IPS-20b (cell line): ENCODE data around the gene GRIK1.

Source experiments
- H3K27ac ChIP-seq: one replicate; pipeline ENCODE4 v1.5.1; 2013; ENCODE audit warnings: low read length
- H3K27me3 ChIP-seq: 2 replicates; pipeline ENCODE4 v1.6.1; 2013; ENCODE audit warnings: mild to moderate bottlenecking, low read length, inconsistent platforms; ENCODE audit not compliant: insufficient read depth
- H3K36me3 ChIP-seq: 2 replicates; pipeline ENCODE4 v1.6.1; 2013; ENCODE audit warnings: low read depth, mild to moderate bottlenecking, inconsistent platforms, low read length, moderate library complexity; ENCODE audit not compliant: insufficient read depth
- H3K4me1 ChIP-seq: 2 replicates; pipeline ENCODE4 v1.6.1; 2013; ENCODE audit warnings: mild to moderate bottlenecking, control low read depth, inconsistent platforms, low read length, moderate library complexity; ENCODE audit not compliant: insufficient read depth
- H3K4me3 ChIP-seq: 2 replicates; pipeline ENCODE4 v1.5.1; 2013; ENCODE audit warnings: mild to moderate bottlenecking, low read length, inconsistent platforms
- H3K9ac ChIP-seq: 2 replicates; pipeline ENCODE4 v1.6.1; 2013; ENCODE audit warnings: low read depth, mild to moderate bottlenecking, inconsistent platforms, low read length, moderate library complexity
- H3K9me3 ChIP-seq: 2 replicates; pipeline ENCODE4 v1.6.1; 2013; ENCODE audit warnings: mild to moderate bottlenecking, low read depth, low read length, inconsistent platforms; ENCODE audit not compliant: insufficient read depth

Gene GRIK1

DNA sequence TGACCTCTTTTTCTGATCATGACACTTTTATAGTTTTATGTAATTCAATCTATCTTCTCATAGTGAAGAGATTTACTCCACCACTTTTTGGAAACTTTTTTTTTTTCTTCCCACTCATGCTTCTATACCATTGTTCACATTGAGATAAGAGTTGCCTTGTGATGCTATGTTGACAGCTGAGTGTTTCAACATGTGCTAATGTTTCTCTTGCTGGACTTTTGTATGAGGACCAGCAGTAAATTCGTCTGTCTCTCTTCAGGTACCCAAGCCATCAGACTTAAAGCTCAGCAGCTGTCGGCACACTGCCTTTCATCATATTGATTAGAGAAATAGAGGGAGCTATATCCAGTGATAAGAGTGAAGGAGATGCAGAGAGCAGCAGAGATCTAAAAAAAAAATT lies 227.0 kb downstream of the GRIK1 start:
- peaks cover 12% of the 10 kb centered on the region for H3K9me3 ChIP-seq
- H3K4me3 ChIP-seq = no peak overlapping the region
- no peak overlapping the region for H3K9ac ChIP-seq
- H3K27me3 ChIP-seq = no peaks in the 10 kb centered on the region
- no peaks in the 10 kb centered on the region for H3K4me1 ChIP-seq
- H3K36me3 ChIP-seq = no peaks in the 10 kb centered on the region
- H3K27ac ChIP-seq = no peak overlapping the region

DNA sequence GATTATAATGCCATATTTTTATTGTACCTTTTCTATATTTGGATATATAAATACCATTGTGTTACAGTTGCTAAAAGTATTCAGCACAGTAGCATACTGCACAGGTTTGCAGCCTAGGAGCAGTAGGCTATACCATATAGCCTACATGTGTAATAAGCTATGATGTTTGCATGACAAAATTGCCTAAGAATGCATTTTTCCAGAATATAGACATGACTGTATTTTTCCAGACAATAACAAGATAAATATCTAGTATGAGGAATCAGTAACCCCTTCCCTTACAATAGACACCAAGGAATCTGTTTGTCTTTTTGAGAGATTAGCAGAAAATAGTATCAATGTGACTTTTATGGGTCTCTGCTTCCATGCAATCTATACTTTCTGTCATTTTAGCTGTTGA lies 228.6 kb downstream of the GRIK1 start:
- no peak overlapping the region for H3K9ac ChIP-seq

DNA sequence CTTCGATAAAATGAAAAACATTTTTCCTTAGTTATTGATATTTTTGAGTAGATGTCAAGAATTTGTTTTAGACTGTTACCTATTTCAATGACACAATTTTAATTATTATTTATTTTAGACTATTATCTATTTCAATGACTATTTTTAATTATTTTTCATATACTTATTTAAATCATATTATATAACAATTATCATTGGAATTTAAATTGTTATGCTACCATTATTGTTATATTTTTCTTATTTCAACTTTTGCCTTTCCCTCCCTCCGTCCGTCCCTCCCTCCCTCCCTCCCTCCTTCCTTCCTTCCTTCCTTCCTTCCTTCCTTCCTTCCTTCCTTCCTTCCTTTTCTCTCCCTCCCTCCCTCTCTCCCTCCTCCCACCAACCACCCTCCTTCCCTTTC lies 229.3 kb downstream of the GRIK1 start:
- Histone ChIP-seq H3K27ac (no peak overlapping the region), H3K27me3 (no peaks in the 10 kb centered on the region), H3K9me3 (no peaks in the 10 kb centered on the region), H3K9ac (no peak overlapping the region), H3K4me1 (no peaks in the 10 kb centered on the region), H3K36me3 (no peaks in the 10 kb centered on the region), H3K4me3 (no peak overlapping the region)

More for the DNA sequence above, 228.6 kb downstream of the GRIK1 start:
- Histone ChIP-seq H3K27ac (no peak overlapping the region), H3K4me3 (no peak overlapping the region), H3K4me1 (no peaks in the 10 kb centered on the region), H3K36me3 (no peaks in the 10 kb centered on the region), H3K27me3 (no peaks in the 10 kb centered on the region), H3K9me3 (no peaks in the 10 kb centered on the region)

DNA sequence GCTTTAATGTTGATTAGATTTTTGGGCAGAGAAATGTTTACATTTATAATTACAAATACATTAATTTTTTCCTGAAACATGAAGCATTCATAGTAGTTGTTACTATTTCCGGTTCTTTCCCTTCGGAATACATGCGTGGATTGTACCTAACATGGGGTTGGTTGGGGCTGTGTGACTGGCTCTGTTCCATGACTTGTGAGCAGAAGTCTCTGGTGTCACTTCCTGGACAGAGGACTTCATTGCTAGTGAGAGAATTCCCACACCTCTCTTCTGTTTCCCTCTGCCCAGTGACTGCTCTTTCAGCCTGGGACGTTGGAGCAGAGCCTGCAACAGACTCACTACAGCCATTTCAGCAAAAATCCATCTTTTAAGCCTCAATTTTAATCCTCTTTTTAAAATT lies 231.4 kb downstream of the GRIK1 start:
- no peak overlapping the region for H3K4me3 ChIP-seq
- no peaks in the 10 kb centered on the region for H3K4me1 ChIP-seq
- H3K36me3 ChIP-seq = no peaks in the 10 kb centered on the region
- H3K9ac ChIP-seq = no peak overlapping the region
- no peaks in the 10 kb centered on the region for H3K9me3 ChIP-seq
- H3K27ac ChIP-seq = no peak overlapping the region
- no peaks in the 10 kb centered on the region for H3K27me3 ChIP-seq

DNA sequence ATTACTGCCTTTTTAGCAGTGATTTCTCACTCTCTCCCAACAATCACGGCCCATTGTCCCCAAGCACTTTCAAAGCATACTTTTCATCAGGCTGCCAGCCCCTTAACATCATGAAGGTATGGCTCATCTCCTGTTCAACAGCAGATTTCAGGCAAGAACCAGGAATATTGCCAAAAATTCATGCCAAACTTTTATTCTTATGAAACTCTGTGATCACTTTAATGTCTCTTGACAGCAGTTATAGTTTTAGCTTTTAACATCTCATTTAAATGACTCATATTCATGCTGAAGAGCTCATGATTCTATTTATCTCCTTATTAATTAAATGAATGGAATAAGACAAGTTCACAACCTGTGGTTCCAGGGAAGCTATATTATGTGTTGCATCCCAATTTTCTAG lies 235.1 kb downstream of the GRIK1 start:
- H3K27ac ChIP-seq = no peak overlapping the region

DNA sequence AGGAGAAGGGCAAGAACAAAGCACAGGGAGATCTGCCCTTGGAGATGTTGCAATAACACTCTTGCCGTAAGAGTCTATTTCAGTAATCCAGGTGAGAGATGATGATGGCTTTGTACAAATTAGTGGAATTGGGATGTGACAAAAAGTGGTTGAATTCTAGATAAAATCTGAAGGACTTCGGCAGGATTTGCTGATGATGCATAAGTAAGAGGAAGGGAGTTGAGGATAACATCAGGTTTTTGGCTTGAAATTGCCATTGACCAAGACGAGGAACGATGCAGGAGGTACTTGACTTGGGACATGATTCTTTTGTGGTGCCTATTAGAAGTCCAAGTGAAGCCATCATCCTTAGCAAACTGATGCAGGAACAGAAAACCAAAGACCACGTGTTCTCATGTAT lies 238.1 kb downstream of the GRIK1 start:
- Histone ChIP-seq H3K4me3 (no peak overlapping the region), H3K4me1 (no peaks in the 10 kb centered on the region), H3K27ac (no peak overlapping the region), H3K9ac (no peak overlapping the region), H3K36me3 (no peaks in the 10 kb centered on the region), H3K9me3 (no peaks in the 10 kb centered on the region; the same call in 1 of the 2 replicates), H3K27me3 (no peaks in the 10 kb centered on the region)

More for the DNA sequence above, 235.1 kb downstream of the GRIK1 start:
- Histone ChIP-seq H3K4me3 (no peak overlapping the region), H3K9ac (no peak overlapping the region), H3K36me3 (no peaks in the 10 kb centered on the region), H3K27me3 (no peaks in the 10 kb centered on the region), H3K4me1 (no peaks in the 10 kb centered on the region), H3K9me3 (no peaks in the 10 kb centered on the region)

DNA sequence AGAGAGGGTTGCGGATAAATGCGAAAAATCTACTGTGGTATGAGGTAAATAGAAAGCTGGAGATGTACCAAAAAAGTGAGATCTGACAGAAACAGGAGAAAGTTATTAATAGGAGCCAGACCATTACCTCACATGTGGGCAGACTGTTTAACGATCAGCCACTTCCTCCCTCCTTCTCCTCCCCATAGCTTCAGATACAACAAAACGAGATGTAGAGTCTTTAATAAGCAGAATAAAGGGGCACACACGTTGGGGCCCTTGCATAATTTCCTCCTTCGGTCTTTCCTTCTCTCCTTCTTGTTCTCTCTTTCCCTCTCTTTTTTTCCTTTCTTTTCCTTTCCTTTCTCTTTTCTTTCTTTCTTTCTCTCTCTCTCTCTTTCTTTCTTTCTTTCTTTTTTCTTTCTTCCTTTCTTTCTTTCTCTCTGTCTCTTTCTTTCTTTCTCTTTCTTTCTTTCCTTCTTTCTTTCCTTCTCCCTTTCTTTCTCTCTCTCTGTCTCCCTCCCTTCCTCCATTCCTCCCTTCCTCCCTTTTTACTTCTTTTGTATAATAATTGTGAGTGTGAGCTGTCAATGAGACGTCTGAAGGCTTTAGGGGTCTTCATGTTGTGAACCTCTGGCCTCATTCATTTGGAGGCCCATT lies 242.1 kb downstream of the GRIK1 start:
- H3K9ac ChIP-seq = no peak overlapping the region
- H3K36me3 ChIP-seq = no peaks in the 10 kb centered on the region
- no peaks in the 10 kb centered on the region; the same call in 1 of the 2 replicates for H3K9me3 ChIP-seq
- H3K27me3 ChIP-seq = no peaks in the 10 kb centered on the region
- no peaks in the 10 kb centered on the region for H3K4me1 ChIP-seq
- H3K27ac ChIP-seq = no peak overlapping the region
- no peak overlapping the region for H3K4me3 ChIP-seq

DNA sequence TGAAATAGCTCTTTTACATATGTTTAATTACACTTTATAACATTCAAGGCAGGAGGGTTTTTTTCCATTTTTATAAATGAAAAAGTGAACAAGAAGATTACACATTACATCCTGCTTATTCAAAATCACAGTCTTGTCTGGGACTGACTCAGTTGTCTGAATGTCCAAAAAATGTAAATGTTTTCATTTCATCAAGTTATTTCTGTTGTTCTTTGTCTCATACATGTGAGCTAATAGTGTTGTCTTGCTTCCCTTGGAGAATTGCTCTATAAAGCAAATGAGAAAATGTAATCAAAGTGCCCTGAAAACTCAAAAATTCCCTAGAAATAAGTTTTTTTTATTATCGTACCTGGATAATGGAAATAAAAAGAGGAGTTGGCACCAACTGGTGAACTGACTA lies 242.9 kb downstream of the GRIK1 start:
- H3K9me3 ChIP-seq = no peaks in the 10 kb centered on the region; the same call in 1 of the 2 replicates
- H3K36me3 ChIP-seq = no peaks in the 10 kb centered on the region
- no peak overlapping the region for H3K9ac ChIP-seq
- H3K27ac ChIP-seq = no peak overlapping the region
- no peaks in the 10 kb centered on the region for H3K4me1 ChIP-seq
- no peak overlapping the region for H3K4me3 ChIP-seq
- no peaks in the 10 kb centered on the region for H3K27me3 ChIP-seq

DNA sequence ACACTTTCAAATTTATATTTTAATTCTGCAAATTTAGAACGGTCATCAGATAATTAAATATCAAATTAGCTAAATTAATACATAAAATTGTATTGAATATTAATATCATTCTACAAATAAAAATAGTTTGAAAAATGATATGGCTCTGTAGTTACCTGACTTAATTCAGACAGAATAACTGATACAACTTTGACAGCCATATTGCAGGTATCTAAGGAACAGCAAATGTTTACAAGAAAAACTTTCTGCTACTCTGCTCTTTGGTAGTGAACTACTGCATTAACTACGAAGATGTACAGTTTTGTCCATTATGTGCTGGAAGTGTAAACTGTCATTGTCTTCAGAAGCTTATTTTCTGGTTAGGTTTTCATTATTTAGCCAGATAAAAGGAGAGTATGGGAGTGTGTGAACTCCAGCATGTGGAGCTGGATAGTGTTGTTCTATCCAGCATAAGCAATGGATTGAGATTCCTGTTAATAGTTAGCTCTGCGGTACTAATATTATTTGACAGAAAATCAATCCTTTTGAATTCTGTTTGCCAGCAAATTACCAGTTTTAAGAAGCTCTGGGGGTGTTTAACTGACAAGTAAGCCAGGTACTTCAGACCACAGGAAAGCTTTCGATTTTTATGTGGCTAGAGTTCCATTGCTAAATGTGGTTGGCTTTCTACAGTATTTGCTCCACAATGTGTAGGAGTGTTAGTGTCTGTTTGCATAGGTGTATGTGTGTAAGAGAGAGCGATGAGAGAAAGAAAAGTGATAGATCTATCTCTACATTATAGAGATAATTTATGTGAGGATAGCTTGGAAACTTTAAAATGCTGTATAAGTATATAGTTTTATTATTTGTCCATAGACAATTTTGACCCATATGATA lies 247.9 kb downstream of the GRIK1 start:
- no peak overlapping the region for H3K27ac ChIP-seq
- no peaks in the 10 kb centered on the region for H3K9me3 ChIP-seq
- no peaks in the 10 kb centered on the region for H3K36me3 ChIP-seq
- H3K27me3 ChIP-seq = no peaks in the 10 kb centered on the region
- no peaks in the 10 kb centered on the region for H3K4me1 ChIP-seq
- no peak overlapping the region for H3K9ac ChIP-seq
- H3K4me3 ChIP-seq = no peak overlapping the region

DNA sequence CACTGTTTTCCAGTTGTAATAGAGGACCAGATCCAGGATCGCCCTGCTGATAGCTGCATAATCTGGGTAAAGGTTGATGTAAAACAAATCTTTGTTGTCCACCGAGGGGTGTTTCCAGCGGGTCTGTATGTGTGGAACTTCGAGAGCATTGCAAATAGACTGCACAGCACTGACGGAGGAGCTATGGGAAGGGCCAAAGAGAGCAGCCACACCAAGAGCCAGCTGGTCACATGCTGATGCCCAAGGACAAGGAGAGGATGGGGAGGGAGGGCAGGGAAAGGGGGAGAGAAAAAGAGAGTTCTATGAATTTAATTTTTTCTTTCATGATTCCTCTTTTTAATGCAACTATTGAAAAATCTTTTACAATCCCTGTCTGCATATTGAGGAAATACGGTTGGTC lies 250.0 kb downstream of the GRIK1 start:
- H3K27me3 ChIP-seq = no peaks in the 10 kb centered on the region
- no peaks in the 10 kb centered on the region; the same call in 1 of the 2 replicates for H3K4me1 ChIP-seq
- H3K9ac ChIP-seq = no peak overlapping the region
- H3K4me3 ChIP-seq = no peak overlapping the region
- no peaks in the 10 kb centered on the region for H3K9me3 ChIP-seq
- no peak overlapping the region for H3K27ac ChIP-seq
- no peaks in the 10 kb centered on the region for H3K36me3 ChIP-seq

DNA sequence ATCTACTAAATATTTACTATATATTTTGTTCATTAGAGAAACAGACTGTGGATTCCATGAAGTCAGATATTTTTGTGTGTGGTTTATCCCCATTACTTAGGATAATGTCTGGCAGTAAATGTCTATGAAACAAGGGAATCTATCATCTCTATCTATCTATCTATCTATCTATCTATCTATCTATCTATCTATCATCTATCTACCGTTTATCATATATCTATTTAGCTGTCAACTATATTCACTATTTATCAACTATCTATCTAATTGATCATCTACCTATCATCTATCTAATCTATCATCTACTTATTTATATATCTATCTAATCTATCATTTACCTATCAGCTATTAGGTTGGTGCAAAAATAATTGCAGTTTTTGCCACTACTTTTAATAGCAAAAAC lies 255.7 kb downstream of the GRIK1 start:
- Histone ChIP-seq H3K4me3 (no peak overlapping the region), H3K27me3 (no peaks in the 10 kb centered on the region), H3K36me3 (no peaks in the 10 kb centered on the region), H3K9ac (no peak overlapping the region), H3K9me3 (no peaks in the 10 kb centered on the region), H3K27ac (no peak overlapping the region), H3K4me1 (no peaks in the 10 kb centered on the region; the same call in 1 of the 2 replicates)

DNA sequence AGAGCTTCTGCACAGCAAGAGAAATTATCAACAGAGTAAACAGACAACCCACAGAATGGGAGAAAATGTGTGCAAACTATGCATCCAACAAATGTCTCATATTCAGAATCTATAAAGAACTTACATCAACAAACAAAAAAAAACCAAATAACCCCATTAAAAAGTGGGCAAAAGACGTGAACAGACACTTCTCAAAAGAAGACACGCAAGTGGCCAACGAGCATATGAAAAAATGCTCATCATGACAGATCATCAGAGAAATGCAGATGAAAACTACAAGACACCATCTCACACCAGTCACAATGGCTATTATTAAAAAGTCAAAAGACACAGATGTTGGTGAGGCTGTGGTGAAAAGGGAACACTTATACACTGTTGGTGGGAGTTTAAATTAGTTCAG lies 257.0 kb downstream of the GRIK1 start:
- H3K27me3 ChIP-seq = no peaks in the 10 kb centered on the region
- no peaks in the 10 kb centered on the region; the same call in 1 of the 2 replicates for H3K4me1 ChIP-seq

More for the DNA sequence above, 257.0 kb downstream of the GRIK1 start:
- Histone ChIP-seq H3K4me3 (no peak overlapping the region), H3K36me3 (no peaks in the 10 kb centered on the region), H3K9me3 (no peaks in the 10 kb centered on the region), H3K9ac (no peak overlapping the region), H3K27ac (no peak overlapping the region)
